NT2/D1 (cell line): ENCODE results near the gene HIPK2.

Experiments
- SUZ12 ChIP-seq: IDR thresholded peaks from 2 replicates; pipeline ENCODE4 v1.6.1; 2011; ENCODE audit not compliant: insufficient read length, insufficient read depth; ENCODE audit errors: extremely low read depth
- YY1 ChIP-seq: IDR thresholded peaks from 2 replicates; pipeline ENCODE4 v1.6.1; 2011; ENCODE audit not compliant: insufficient read length, insufficient read depth
- ZNF274 ChIP-seq: IDR thresholded peaks from 2 replicates; pipeline ENCODE4 v1.6.1; 2011; ENCODE audit warnings: mild to moderate bottlenecking, low read depth, low read length

DNA sequence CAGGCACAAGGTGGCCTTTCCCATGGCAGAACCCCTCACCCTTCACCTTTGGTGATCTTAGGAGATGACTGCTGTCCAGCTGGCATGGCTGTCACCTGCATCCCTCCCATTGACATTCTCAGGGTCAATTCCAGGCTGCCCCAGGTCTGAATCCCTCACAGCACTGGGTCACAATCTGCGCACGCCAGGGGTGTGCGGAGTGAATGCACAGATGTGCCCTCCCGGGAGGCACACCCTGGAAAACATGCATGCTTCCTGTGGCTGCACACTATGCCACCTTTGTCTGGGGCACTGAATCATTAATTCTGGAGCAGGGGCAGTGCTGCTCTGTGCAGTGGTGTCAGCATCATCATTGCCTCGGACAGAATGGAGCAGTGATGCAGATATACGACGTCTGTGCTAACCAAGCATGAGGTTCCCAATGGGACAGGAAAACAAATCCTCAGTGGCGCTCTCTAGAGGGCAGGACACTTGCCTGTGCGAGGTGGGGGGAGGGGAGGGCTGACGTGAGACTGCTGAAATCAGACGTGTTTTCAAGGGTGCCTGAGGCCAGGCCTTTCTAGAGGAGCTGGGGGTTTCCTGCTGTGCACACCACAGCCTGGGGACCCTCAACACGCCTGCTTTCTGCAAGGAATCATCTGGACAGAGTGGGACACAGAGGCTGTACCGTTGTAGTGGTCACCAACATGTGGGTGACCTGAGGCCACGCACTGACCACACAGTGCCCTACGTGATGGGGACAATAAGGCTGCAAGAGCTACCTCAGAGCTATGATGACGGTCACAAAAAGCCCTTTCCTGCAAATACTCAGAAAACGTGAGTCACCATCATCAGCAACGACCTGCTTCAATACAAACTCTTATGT lies 77.9 kb downstream of the HIPK2 start:
- TF ChIP-seq ZNF274 (no peak), YY1 (no peak), SUZ12 (no peak)
